Measurements from ENCODE around the gene FNBP1.
"Not testable (repeated sequence)": the region's sequence is repeated elsewhere in the genome, so short reads cannot be mapped to it uniquely, and the experiment has no call there.

FNBP1 gene

GRCh38 chr9:130021842-130022241 is 21.1 kb downstream of the FNBP1 start:
- DNase-seq (ENCODE audit: low read depth in 2 of 2), result not testable (repeated sequence)

- DNase-seq (ENCODE audit: low read depth in 2 of 2), result no peak
Measured at GRCh38 chr9:130021123-130021522, 21.9 kb downstream of the FNBP1 start.

GRCh38 chr9:130020618-130021017 is 22.4 kb downstream of the FNBP1 start:
- no peak for DNase-seq (ENCODE audit: low read depth in 2 of 2)

- DNase-seq (ENCODE audit: low read depth in 2 of 2), result no peak
Measured at GRCh38 chr9:130018265-130018664, 24.7 kb downstream of the FNBP1 start.

GRCh38 chr9:130017510-130017909 is 25.5 kb downstream of the FNBP1 start:
- not testable (repeated sequence) for DNase-seq (ENCODE audit: low read depth in 2 of 2)

- DNase-seq (ENCODE audit: low read depth in 2 of 2), result no peak
Measured at GRCh38 chr9:130017076-130017475, 25.9 kb downstream of the FNBP1 start.

- DNase-seq (ENCODE audit: low read depth in 2 of 2), result no peak
Measured at GRCh38 chr9:130015353-130016019, 27.5 kb downstream of the FNBP1 start.

- DNase-seq (ENCODE audit: low read depth in 2 of 2), result no peak
Measured at GRCh38 chr9:130013326-130013725, 29.7 kb downstream of the FNBP1 start.

- peak in 1 of 2 donors; percentile 38 for DNase-seq (ENCODE audit: low read depth in 2 of 2)
Measured at GRCh38 chr9:130010151-130010988, 32.6 kb downstream of the FNBP1 start.

GRCh38 chr9:130009546-130009945 is 33.4 kb downstream of the FNBP1 start:
- not testable (repeated sequence) for DNase-seq (ENCODE audit: low read depth in 2 of 2)

- DNase-seq (ENCODE audit: low read depth in 2 of 2), result no peak
Measured at GRCh38 chr9:130008538-130008937, 34.5 kb downstream of the FNBP1 start.

- not testable (repeated sequence) for DNase-seq (ENCODE audit: low read depth in 2 of 2)
Measured at GRCh38 chr9:130006952-130007351, 36.0 kb downstream of the FNBP1 start.

- no peak for DNase-seq (ENCODE audit: low read depth in 2 of 2)
Measured at GRCh38 chr9:130003943-130004552, 38.9 kb downstream of the FNBP1 start.

- no peak for DNase-seq (ENCODE audit: low read depth in 2 of 2)
Measured at GRCh38 chr9:130002320-130002719, 40.7 kb downstream of the FNBP1 start.

- no peak for DNase-seq (ENCODE audit: low read depth in 2 of 2)
Measured at GRCh38 chr9:130001190-130001589, 41.8 kb downstream of the FNBP1 start.

GRCh38 chr9:129999141-129999510 is 43.9 kb downstream of the FNBP1 start:
- no peak for DNase-seq (ENCODE audit: low read depth in 2 of 2)

GRCh38 chr9:129998491-129999140 is 44.4 kb downstream of the FNBP1 start:
- no peak for DNase-seq (ENCODE audit: low read depth in 2 of 2)

- DNase-seq (ENCODE audit: low read depth in 2 of 2), result not testable (repeated sequence)
Measured at GRCh38 chr9:129997706-129998105, 45.3 kb downstream of the FNBP1 start.

- DNase-seq (ENCODE audit: low read depth in 2 of 2), result no peak
Measured at GRCh38 chr9:129996161-129996830, 46.7 kb downstream of the FNBP1 start.

GRCh38 chr9:129995409-129996160 is 47.4 kb downstream of the FNBP1 start:
- no peak for DNase-seq (ENCODE audit: low read depth in 2 of 2)

- no peak for DNase-seq (ENCODE audit: low read depth in 2 of 2)
Measured at GRCh38 chr9:129994882-129995281, 48.1 kb downstream of the FNBP1 start.

Measured in activated CD4-positive, alpha-beta T cell treated with anti-CD3 and anti-CD28 coated beads for 24 hours (primary cell).